K562 (cell line): Measurements from ENCODE around the gene ZNF726. TPM values are rescaled to one million over a fixed set of nuclear protein-coding genes. Genes with fewer than 3 reads are reported as not detected.

ENCODE experiments used
- ATAC-seq: fragments of 200-7000 bp; cut with Tn5 transposase; 3 replicates; pipeline ENCODE4 v1.9.1; 2020; ENCODE audit warnings: moderate library complexity
- BruUV-seq: library from RNA; stranded (reverse); fragments of 400-500 nt; replicated peaks from 2 replicates; lab custom pipeline; 2021; lab: Mats Ljungman, UMichigan
- CTCF ChIA-PET: fragments of 300-600 bp; formaldehyde crosslinking; extraction: SDS; loops from one replicate; lab custom pipeline; 2021; ENCODE audit warnings: low intra/inter-chr PET ratio; lab: Yijun Ruan, JAX
- POLR2A ChIA-PET: fragments of 300-600, 350-650 bp; sonication (Branson Sonifier 250); formaldehyde crosslinking; extraction: SDS; loops from one replicate; lab custom pipeline; 2021; ENCODE audit warnings: antibody characterized with exemption, inconsistent platforms; lab: Yijun Ruan, JAX
- DNase-seq, 4 experiments: peaks; one replicate each; pipeline versions ENCODE4 v3.0.0 to v3.0.0-alpha.2; 2011 to 2018; ENCODE audit warnings: low spot score in 3 of 4, mixed read lengths in 3 of 4; ENCODE audit errors: extremely low read depth in 1 of 4
- FAIRE-seq: peaks from 2 replicates; lab custom pipeline; 2011; peaks lifted over from hg19 to GRCh38; lab: Jason Lieb, UNC
- H2AFZ ChIP-seq: 2 replicates; pipeline ENCODE4 v1.6.0; 2011; ENCODE audit warnings: low read depth, low read length, control low read depth, inconsistent platforms
- H3K27ac ChIP-seq: fragments of 200-600 bp; 3 replicates; pipeline ENCODE4 v1.8.0; 2011; ENCODE audit warnings: low read depth, mild to moderate bottlenecking, control low read depth, inconsistent platforms, low read length, moderate library complexity, mixed read lengths; ENCODE audit errors: extremely low read depth
- H3K27me3 ChIP-seq, 2 experiments: fragments of 300-600 bp in 1 of 2; 2 replicates in 1 of 2; 3 replicates in 1 of 2; pipeline versions ENCODE4 v1.6.0 to v1.8.0; 2011; ENCODE audit warnings: inconsistent platforms in 2 of 2, low read length in 2 of 2, mild to moderate bottlenecking in 1 of 2, mixed read lengths in 1 of 2, moderate library complexity in 1 of 2; ENCODE audit not compliant: control insufficient read depth in 2 of 2, insufficient read depth in 2 of 2
- H3K36me3 ChIP-seq: fragments of 300-600 bp; 3 replicates; pipeline ENCODE4 v1.8.0; 2011; ENCODE audit warnings: mild to moderate bottlenecking, low read length, inconsistent platforms; ENCODE audit not compliant: control insufficient read depth, insufficient read depth
- H3K4me1 ChIP-seq, 2 experiments: fragments of 200-600 bp in 1 of 2; replicated peaks in 1 of 2; 2 replicates in 1 of 2; 3 replicates in 1 of 2; pipeline versions ENCODE4 v1.5.1 to v1.8.0; 2011; ENCODE audit warnings: inconsistent platforms in 2 of 2, low read length in 2 of 2, mild to moderate bottlenecking in 1 of 2, mixed read lengths in 1 of 2, moderate library complexity in 1 of 2; ENCODE audit not compliant: control insufficient read depth in 2 of 2, insufficient read depth in 2 of 2
- H3K4me2 ChIP-seq: 2 replicates; pipeline ENCODE4 v1.6.1; 2011; ENCODE audit warnings: low read length, control low read depth, inconsistent platforms, mixed read lengths; ENCODE audit not compliant: insufficient read depth
- H3K4me3 ChIP-seq: fragments of 200-600 bp; sonication (generic), shearing (Covaris generic); 2 replicates; pipeline ENCODE4 v1.5.1; 2016; ENCODE audit warnings: control low read depth, inconsistent platforms
- H3K79me2 ChIP-seq: fragments of 200-600 bp; 3 replicates; pipeline ENCODE4 v1.8.0; 2011; ENCODE audit warnings: low read length, inconsistent platforms; ENCODE audit not compliant: control insufficient read depth, insufficient read depth
- H3K9ac ChIP-seq, 2 experiments: 2 replicates each; pipeline versions ENCODE4 v1.6.0 to v1.6.1; 2011; ENCODE audit warnings: low read depth in 2 of 2, low read length in 2 of 2, control low read depth in 1 of 2, inconsistent platforms in 1 of 2, mild to moderate bottlenecking in 1 of 2, mixed read lengths in 1 of 2; ENCODE audit not compliant: insufficient read depth in 1 of 2
- H3K9me1 ChIP-seq: one replicate; pipeline ENCODE4 v1.6.0; 2011; ENCODE audit warnings: inconsistent platforms, mild to moderate bottlenecking, low read length, moderate library complexity; ENCODE audit not compliant: control insufficient read depth, insufficient read depth
- H3K9me3 ChIP-seq: replicated peaks from 2 replicates; pipeline ENCODE4 v1.5.1; 2011; ENCODE audit warnings: low read depth, low read length, inconsistent platforms; ENCODE audit not compliant: control insufficient read depth, insufficient read depth
- H4K20me1 ChIP-seq: replicated peaks from 2 replicates; pipeline ENCODE4 v1.6.1; 2011; ENCODE audit warnings: low read length, inconsistent platforms, mixed read lengths; ENCODE audit not compliant: control insufficient read depth, insufficient read depth
- AFF4 ChIP-seq: sonication (generic); formaldehyde crosslinking; IDR thresholded peaks from 2 replicates; pipeline ENCODE4 v1.8.0; 2023; ENCODE audit warnings: mild to moderate bottlenecking, missing genetic modification reagents
- DACH1 ChIP-seq: fragments of 450-650 bp; IDR thresholded peaks from 2 replicates; pipeline ENCODE4 v1.6.1; 2018; ENCODE audit not compliant: partially characterized antibody
- DEAF1 ChIP-seq: fragments of 450-650 bp; formaldehyde crosslinking; IDR thresholded peaks from 2 replicates; pipeline ENCODE4 v1.4.0; 2020; ENCODE audit warnings: mild to moderate bottlenecking, moderate library complexity
- ESRRB ChIP-seq: fragments of 250-450 bp; sonication (Bioruptor Pico); IDR thresholded peaks from 2 replicates; pipeline ENCODE4 v1.5.0; 2020; ENCODE audit warnings: mild to moderate bottlenecking, moderate library complexity, borderline replicate concordance
- GTF2F1 ChIP-seq: IDR thresholded peaks from 2 replicates; pipeline ENCODE4 v1.6.1; 2011; ENCODE audit warnings: low read depth, low read length, improper control_type of control experiment
- KDM1A ChIP-seq, 2 experiments: fragments of 450-650 bp; IDR thresholded peaks; 2 replicates each; pipeline ENCODE4 v1.6.1; 2016; ENCODE audit warnings: mild to moderate bottlenecking in 2 of 2
- KLF16 ChIP-seq: IDR thresholded peaks from 2 replicates; pipeline ENCODE4 v1.6.1; 2016; ENCODE audit warnings: antibody characterized with exemption
- NFXL1 ChIP-seq: fragments of 450-650 bp; formaldehyde crosslinking; IDR thresholded peaks from 2 replicates; pipeline ENCODE4 v1.4.0; 2021; ENCODE audit warnings: mild to moderate bottlenecking
- RHOXF2B ChIP-seq: fragments of 250-450 bp; sonication (Bioruptor Pico); conservative IDR thresholded peaks from 2 replicates; pipeline ENCODE4 v1.5.1; 2021
- TAF7 ChIP-seq: fragments of 450-650 bp; IDR thresholded peaks from 2 replicates; pipeline ENCODE4 v1.6.1; 2016; ENCODE audit warnings: missing genetic modification characterization, missing compliant biosample characterization
- YBX1 ChIP-seq: fragments of 450-650 bp; IDR thresholded peaks from 2 replicates; pipeline ENCODE4 v1.7.1; 2016; ENCODE audit warnings: mild to moderate bottlenecking
- ZNF274 ChIP-seq: IDR thresholded peaks from 2 replicates; pipeline ENCODE4 v1.6.1; 2011; ENCODE audit warnings: low read depth, mild to moderate bottlenecking, low read length, moderate library complexity, borderline replicate concordance
- ZNF324 ChIP-seq: fragments of 250-450 bp; sonication (Bioruptor Pico); IDR thresholded peaks from 2 replicates; pipeline ENCODE4 v1.4.0; 2020; ENCODE audit warnings: mild to moderate bottlenecking
- ZNF57 ChIP-seq: fragments of 450-650 bp; formaldehyde crosslinking; IDR thresholded peaks from 2 replicates; pipeline ENCODE4 v1.4.0; 2020; ENCODE audit warnings: mild to moderate bottlenecking, moderate library complexity
- ZNF766 ChIP-seq: fragments of 200-800 bp; sonication (Bioruptor generic); conservative IDR thresholded peaks from 2 replicates; pipeline ENCODE4 v1.6.1; 2016; ENCODE audit warnings: missing genetic modification characterization, missing compliant biosample characterization
- WGBS: fragments of 100-300 bp; shearing (Covaris generic); methylation state at CpG from one replicate; pipeline ENCODE4 v1.1.6; 2016; ENCODE audit warnings: low coverage, mixed read lengths; ENCODE audit not compliant: insufficient coverage; ENCODE audit errors: missing lambda C conversion rate; 5-methylcytosine and 5-hydroxymethylcytosine counted together
- in situ Hi-C: fragments of 300-500 bp; cut with MboI; formaldehyde crosslinking; loops from 4 replicates; pipeline ENCODE4 v1.15.0; 2018; ENCODE audit warnings: inconsistent platforms, mixed read lengths
- intact Hi-C: fragments of 100-400 bp; cut with micrococcal nuclease; formaldehyde crosslinking; loops from 2 replicates; pipeline ENCODE4 v1.14.2; 2022
- polyA plus RNA-seq, 8 experiments: library from polyadenylated mRNA; depleted of rRNA in 4 of 8; stranded (reverse) in 5 of 8; unstranded in 3 of 8; fragments of >200 nt; fragmentation: Nextera tagmentation in 2 of 8; fragmentation: Illumina TruSeq in 1 of 8; extraction: Ambion mirVana in 2 of 8; extraction: Trizol in 1 of 8; gene quantifications; 2 replicates each; pipeline versions ENCODE4 v1.2.1 to v1.2.3, GENCODE V29; 2011 to 2014; ENCODE audit warnings: inconsistent platforms in 1 of 8, missing spikeins in 1 of 8
- total RNA-seq, 7 experiments: library from RNA; depleted of rRNA in 6 of 7; stranded (reverse); fragments of >200 nt in 6 of 7; fragmentation: Illumina TruSeq in 2 of 7; extraction: Trizol in 2 of 7; gene quantifications; 2 replicates each; pipeline versions ENCODE4 v1.2.1 to v1.2.3, GENCODE V29; 2011 to 2021; ENCODE audit warnings: low replicate concordance in 1 of 7

ZNF726 gene
- total and polyA plus RNA-seq, 9 of the 15 experiments (the other 6 are each of a cell fraction or from before 2014, with no cell fraction given): 8.6 to 20.8 (median 14.6) TPM

DNA sequence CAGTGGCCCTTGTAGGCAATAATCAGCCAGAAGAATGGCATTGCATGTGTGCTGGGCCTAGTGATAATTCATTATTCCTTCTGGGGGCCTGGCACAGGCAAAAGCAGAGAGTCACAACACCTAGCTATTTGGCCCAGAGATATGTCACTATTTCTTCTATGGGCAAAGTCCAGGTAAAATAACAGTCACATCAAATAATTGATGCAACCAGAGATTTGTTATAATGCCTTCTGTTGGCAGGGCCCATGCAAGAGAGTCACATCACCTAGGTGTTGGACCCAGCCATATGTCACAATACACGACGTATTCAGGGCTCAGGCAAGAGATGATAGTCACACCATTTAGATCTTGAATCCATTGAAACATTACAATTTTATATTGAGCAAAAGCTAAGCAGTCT lies 66.1 kb downstream of the ZNF726 start:
- POLR2A ChIA-PET: no interaction called here
- in situ Hi-C loops: no loop called here

More for the DNA sequence above, 66.1 kb downstream of the ZNF726 start:
- Histone ChIP-seq H3K4me1 (no peaks in the 10 kb centered on the region), H3K9me3 (no peaks in the 10 kb centered on the region), H2AFZ (no peak overlapping the region), H3K4me3 (no peak overlapping the region), H3K4me2 (no peak overlapping the region), H3K27ac (no peak overlapping the region), H4K20me1 (no peaks in the 10 kb centered on the region), H3K9ac (no peak overlapping the region), H3K36me3 (no peaks in the 10 kb centered on the region), H3K79me2 (no peaks in the 10 kb centered on the region), H3K27me3 (no peaks in the 10 kb centered on the region), H3K9me1 (no peaks in the 10 kb centered on the region)
- DNase-seq: no peak
- no peak for FAIRE-seq
- 0% methylated on average over 2 of the region's 2 CpGs for WGBS
- BruUV-seq: no TSS peak
- intact Hi-C loops: no loop called here
- CTCF ChIA-PET: no interaction called here
- ATAC-seq: no peak
- no peak for TF ChIP-seq NFXL1 (CRISPR knock-in tag)
- no peak for TF ChIP-seq KLF16
- no peak for TF ChIP-seq ZNF324 (CRISPR knock-in tag)
- no peak for TF ChIP-seq KDM1A (IDR thresholded peaks at IDR 0.05)
- TF ChIP-seq ZNF57 (CRISPR knock-in tag): no peak
- no peak for TF ChIP-seq GTF2F1
- TF ChIP-seq TAF7 (tag): no peak
- no peak for TF ChIP-seq YBX1
- no peak for TF ChIP-seq RHOXF2B (CRISPR knock-in tag)
- no peak for TF ChIP-seq DACH1
- TF ChIP-seq DEAF1 (CRISPR knock-in tag): no peak
- TF ChIP-seq AFF4: no peak
- no peak for TF ChIP-seq ZNF274
- TF ChIP-seq ESRRB: no peak
- TF ChIP-seq ZNF766 (CRISPR knock-in tag): no peak
